Measurements from ENCODE around the gene ARHGAP8.
"Not testable (repeated sequence)": the region's sequence is repeated elsewhere in the genome, so short reads cannot be mapped to it uniquely, and the experiment has no call there.

The ARHGAP8 gene

GRCh38 chr22:44773082-44773481 is 20.7 kb downstream of the ARHGAP8 start:
- no peak for DNase-seq (ENCODE audit: low read depth)

DNA sequence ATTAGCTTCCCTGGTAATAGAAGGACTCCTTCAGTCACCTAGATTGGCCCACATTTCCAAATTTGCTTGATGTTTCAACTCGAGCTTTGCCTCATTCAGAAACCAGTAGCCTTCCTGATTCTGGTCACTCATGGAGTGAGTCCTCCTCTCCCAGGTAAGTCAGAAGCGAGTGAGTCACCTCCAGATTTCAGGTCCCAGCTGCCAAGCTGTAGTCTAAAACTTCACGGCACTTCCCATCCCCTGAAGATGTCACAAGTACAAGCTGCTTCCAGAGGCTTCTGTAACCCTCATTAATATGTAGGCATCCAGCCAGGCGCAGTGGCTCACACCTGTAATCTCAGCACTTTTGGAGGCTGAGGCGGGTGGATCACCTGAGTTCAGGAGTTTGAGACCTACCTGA is 23.5 kb downstream of the ARHGAP8 start:
- DNase-seq (ENCODE audit: low read depth), result no peak

GRCh38 chr22:44776605-44777363 is 24.4 kb downstream of the ARHGAP8 start:
- no peak for DNase-seq (ENCODE audit: low read depth)

- no peak for DNase-seq (ENCODE audit: low read depth)
Observed at GRCh38 chr22:44777364-44777755, 25.0 kb downstream of the ARHGAP8 start.

DNA sequence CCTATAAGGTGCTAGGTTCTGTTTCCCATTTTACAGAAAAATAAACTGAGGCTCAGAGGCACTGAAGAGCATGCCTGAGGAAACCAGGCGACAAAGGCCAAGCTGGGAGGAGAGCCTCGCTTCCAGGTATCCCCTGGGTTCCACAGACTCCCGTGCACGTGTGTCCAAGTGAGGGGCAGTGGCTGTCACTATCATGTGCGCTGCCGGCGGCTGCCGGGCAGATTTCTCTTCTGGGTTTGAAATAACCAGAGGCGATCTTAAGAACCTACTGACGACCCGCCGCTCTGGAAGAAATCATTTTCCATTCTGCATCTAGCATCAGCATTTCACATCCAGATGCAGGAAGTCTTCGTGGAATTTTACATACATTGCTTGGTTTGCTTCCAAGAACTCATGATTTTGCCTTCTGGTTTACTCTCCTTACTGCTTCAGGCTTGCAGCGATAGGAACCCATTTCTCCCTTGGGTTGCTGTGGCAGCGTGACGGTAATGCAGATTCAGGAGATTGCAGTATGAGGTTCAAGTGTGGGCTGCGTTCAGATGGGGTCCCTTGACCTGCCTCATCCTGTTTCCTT is 28.6 kb downstream of the ARHGAP8 start:
- no peak for DNase-seq (ENCODE audit: low read depth)

DNA sequence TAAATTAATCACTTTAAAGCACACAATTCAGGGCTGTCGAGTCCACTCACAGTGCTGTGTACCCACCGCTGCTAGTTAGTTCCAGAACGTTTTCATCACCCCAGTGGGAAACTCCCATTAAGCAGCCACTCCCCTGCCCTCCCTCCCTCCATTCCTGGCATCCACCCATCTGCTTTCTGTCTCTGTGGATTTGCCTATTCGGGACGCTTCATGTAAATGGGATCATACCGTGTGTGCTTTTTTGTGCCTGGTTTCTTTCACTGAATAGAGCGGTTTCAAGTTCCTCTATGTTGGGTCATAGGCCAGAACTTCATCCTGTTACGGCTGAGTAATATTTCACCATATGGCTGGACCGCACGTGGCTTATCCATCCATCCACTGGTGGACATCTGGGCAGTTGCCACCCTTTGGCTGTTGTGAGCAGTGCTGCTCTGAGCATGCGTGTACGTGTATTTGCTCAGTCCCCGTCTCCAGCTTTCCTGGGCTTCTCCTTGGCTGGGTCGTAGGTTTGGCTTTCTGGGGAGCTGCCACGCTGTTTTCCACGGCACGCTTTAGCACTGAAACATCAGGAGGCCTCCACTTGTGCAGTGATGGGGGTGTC is 30.1 kb downstream of the ARHGAP8 start:
- no peak for DNase-seq (ENCODE audit: low read depth)

- DNase-seq (ENCODE audit: low read depth), result no peak
Observed at GRCh38 chr22:44783091-44783490, 30.7 kb downstream of the ARHGAP8 start.

DNA sequence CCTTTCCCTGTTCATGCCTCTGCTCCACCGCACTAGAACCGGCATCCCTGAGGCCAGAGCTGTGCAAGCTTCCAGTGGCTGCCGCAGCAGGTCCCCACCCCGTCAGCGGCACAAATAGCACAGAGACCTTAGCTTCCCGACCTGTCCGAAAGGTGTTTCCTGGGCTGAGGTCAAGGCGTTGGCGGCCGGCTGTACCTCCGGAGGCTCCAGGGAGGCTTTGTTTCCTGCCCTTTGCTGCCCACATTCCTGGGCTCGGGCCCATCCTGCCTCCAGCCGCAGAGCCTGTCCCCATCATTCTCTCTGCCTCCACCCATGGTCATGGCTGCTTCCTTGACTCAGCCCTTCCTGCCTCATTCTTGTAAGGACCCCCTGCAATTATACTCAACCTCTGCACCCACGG is 31.2 kb downstream of the ARHGAP8 start:
- DNase-seq (ENCODE audit: low read depth), result no peak

- DNase-seq (ENCODE audit: low read depth), result no peak
Observed at GRCh38 chr22:44786136-44786535, 33.8 kb downstream of the ARHGAP8 start.

GRCh38 chr22:44786610-44787009 is 34.2 kb downstream of the ARHGAP8 start:
- no peak for DNase-seq (ENCODE audit: low read depth)

- no peak for DNase-seq (ENCODE audit: low read depth)
Observed at GRCh38 chr22:44787832-44788231, 35.5 kb downstream of the ARHGAP8 start.

GRCh38 chr22:44793106-44793505 is 40.7 kb downstream of the ARHGAP8 start:
- DNase-seq (ENCODE audit: low read depth), result no peak

DNA sequence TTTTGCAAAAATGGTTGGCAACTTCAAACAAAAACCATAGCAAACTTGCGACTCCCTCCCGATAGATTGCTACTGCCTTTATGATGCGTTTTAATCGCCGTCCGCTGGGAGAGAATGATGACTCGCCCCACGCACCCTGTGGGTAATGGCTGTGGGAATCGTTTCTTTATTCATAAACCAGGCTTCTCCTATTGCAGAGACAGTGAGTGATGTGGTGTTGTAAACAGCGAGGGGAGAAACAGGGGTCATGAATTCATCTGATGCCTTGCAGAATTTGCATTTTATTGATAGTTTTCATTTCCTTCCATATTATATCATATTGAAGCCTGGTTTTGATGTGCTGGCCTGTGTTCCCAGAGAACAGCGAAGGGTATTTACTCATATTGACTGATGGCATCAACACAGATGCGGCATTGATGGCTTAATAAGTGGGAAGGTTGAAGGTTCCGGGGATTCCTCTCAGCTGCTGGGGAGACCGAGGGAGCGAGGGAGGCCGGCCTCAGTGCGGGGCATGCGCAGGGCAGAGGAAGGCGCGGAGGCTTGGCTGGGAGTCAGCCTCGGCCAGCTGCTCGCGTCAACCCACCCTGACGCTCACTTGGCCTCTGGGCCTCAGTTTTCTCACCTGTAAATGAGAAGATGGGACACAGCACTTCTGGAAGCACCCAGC is 41.3 kb downstream of the ARHGAP8 start:
- DNase-seq (ENCODE audit: low read depth), result no peak

DNA sequence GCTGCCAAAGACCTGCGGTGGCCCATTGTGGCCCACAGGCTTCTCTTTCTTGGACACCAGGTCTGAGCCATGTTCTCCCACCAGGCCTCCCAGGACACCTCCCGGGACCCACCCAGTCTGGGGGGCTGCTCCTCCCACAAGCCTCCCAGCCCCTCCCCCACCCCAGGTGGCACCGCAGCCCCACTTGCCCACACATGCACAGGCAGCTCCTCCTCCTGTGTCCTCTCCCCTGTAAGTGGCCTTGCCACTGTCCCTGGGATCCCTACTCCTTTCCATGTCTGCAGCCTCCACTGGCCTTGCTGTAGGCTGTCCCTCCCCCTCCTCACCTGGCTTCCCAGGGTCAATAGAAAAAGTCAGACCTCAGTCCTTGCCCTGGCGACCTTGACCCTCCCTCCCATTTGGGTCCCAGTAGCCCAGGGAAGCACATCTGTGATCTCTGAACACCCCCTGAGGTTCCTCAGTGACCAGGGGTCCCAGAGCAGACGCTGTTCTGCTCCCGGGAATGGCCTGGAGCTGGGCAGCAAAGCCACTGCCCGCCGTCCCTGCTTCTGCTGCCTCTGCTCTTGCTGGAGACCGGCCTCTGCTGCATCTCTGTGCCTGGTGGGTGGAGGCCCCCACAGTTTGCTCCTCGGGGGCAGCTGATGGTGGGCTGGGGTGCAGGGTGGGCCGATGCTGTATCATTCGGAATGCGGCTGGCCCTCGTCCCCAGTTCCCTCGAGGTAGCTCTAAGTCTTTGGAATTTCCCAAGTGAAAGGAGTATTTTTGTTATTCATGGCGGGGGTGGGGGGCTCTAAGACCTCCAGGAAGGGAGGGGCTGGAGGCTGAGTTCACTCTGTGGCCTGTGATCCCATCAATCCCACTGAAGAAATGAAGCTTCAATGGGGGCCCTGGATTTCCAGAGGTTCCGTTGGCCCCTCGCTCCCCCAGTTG is 43.6 kb downstream of the ARHGAP8 start:
- DNase-seq (ENCODE audit: low read depth), result no peak

DNA sequence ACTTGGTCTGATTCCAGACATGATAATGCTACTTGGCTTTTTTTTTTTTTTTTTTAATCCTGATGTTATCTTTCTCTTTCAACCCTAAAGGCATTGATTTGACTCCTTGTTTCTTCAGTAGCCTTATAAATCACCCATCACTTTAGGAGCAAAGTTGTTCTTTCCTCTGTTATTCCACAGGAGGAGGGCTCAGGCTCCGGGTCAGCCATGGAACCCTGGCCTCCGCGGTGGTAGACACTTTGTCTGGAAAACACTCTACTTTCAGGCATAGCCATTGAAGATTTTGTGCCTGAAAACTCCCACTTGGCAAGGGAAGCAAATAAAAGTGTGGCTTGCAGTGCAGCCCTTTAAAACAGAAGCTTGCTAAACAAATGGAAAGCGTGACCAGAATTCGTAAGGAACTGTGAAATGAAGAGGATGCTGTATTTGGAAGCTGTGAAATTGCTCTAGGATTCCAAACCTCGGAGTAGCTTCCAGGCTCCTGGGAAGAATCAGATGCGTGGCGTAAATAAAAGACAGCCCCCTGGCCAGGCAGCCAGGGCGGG is 44.9 kb downstream of the ARHGAP8 start:
- DNase-seq (ENCODE audit: low read depth), result no peak

DNA sequence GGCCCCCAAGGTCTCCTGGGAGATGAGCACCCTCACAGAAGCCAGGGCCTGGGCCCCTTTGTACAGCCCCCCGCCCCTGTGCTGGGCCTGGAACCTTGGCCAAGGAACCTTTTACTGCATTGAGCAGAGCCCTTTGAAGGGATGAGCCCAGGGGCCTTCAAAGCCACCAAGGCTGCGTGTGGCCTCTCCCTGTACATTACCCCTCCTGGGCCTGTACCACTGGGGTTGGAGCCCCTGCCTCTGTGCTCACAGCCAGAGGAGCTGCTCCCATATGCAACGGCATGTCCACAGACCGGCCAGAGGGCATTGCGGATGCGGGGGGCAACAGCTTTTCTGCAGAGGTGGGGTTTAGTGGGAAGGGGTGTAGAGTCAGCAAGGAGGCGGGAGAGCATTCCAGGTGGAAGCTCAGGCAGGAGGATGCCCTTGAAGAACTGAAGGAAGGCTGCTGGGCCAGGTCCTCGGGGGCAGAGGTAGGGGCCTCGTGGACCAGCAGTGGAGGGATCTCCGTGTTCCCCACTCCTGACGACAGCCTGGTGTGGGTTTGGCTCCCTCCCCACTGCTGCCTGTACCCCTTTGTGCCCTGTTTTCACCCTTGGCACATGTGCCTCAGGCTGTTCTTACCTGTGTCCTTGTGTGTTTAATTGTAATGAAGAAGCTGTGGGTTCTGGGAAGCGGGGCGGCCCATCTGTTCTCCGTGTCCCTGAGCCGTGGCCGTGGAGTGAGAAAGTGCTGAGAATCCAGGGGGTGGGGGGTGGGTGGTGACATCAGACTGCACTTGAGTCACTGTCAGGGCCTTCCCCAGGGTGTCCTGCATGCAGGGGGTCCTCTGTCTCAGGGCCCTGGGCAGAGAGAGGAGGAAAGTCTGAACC is 46.9 kb downstream of the ARHGAP8 start:
- no peak for DNase-seq (ENCODE audit: low read depth)

DNA sequence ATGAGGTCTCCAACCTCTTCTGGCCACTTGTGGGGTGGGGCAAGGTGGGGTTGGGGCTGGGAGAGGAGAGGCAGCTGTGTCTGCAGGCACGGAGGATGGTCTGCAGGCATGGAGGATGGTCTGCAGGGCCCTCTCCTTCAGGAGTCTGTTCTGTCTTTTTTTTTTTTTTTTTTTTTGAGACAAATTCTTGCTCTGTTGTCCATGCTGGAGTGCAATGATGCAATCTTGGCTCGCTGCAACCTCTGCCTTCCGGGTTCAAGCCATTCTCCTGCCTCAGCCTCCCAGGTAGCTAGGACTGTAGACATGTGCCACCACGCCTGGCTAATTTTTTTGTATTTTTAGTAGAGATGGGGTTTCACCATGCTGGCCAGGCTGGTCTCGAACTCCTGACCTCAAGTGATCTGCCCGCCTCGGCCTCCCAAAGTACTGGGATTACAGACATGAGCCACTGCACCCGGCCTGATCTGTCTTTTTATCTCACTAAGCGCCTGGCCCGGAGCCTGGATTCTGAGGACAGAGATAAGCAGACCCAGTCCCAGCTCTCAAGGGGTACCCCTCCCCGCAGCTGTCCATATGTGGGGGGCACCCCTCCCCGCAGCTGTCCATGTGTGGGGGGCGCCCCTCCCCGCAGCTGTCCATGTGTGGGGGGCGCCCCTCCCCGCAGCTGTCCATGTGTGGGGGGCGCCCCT is 47.7 kb downstream of the ARHGAP8 start:
- DNase-seq (ENCODE audit: low read depth), result not testable (repeated sequence)

DNA sequence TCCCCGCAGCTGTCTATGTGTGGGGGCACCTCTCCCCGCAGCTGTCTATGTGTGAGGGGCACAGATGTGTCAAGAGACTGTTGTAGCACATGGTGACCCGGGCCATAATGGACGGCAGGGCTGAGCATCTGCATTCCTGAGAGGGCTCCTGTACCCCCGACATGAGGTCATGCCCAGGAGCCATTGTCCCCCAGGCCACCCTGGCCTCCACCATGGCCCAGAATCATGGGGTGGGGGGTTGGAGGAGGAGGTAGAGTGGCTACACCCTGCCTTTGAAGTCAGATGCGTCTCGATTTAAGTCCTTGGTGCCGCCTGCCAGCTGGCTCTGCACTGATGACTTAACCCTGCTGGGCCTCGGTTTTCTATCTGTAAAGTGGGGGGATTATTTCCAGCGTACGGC is 49.1 kb downstream of the ARHGAP8 start:
- DNase-seq (ENCODE audit: low read depth), result no peak

DNA sequence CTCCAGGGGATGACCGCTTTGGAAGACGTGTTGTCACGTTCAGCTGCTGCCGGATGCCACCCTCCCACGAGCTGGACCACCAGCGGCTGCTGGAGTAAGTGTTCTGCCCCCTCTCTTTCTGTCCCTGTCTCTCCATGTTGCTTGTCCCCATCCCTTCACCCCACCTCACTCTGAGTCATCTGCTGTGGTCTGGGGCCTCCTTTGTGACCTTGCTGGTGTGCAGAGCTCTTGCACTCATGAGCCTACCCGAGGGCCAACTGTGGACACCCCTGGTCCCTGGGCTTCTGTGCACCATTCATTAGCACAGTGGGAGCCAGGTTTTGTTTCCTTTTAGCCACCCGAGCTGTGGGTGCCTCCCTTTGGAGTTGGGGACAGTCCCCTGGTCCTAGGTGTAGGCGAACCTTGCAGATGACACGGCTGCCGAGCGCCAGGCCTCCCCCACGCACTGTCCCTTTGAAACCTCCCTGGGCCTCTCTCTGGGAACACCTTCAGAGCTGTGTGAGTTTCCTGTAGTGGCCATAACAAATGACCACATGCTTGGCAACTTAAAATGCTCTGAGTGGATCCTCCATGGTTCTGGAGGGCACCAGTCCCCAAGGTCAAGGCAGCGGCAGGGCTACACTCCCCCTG is 49.8 kb downstream of the ARHGAP8 start:
- DNase-seq (ENCODE audit: low read depth), result no peak

- DNase-seq (ENCODE audit: low read depth), result no peak
Observed at GRCh38 chr22:44802956-44803355, 50.6 kb downstream of the ARHGAP8 start.

Data from stimulated activated CD8-positive, alpha-beta memory T cell treated with anti-CD3 and anti-CD28 coated beads, Interleukin-15, amount 100 ng/mL, for 1 hour (primary cell).